ENCODE results near the gene MAMDC2. TPM values are rescaled to one million over a fixed set of nuclear protein-coding genes. Genes with fewer than 3 reads are reported as not detected.

Gene MAMDC2
- total RNA-seq, 4 donors from 2014 or later = 96.5 to 192 (median 140) TPM

DNA sequence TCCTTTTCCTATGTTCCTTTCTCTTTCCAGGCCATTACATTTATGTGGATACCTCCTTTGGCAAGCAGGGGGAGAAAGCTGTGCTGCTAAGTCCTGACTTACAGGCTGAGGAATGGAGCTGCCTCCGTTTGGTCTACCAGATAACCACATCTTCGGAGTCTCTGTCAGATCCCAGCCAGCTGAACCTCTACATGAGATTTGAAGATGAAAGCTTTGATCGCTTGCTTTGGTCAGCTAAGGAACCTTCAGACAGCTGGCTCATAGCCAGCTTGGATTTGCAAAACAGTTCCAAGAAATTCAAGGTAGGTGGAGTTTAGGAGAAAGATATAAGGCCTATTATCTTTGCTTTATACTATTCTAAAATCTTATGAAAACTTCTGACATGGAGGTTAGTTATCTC lies 64.5 kb downstream of the MAMDC2 start:
- TF ChIP-seq POLR2AphosphoS5 (IDR thresholded peaks at IDR 0.05) (no peak), CTCF (IDR thresholded peaks at IDR 0.05) (peak in 2 of 4 experiments; percentile 16 to 27), POLR2A (IDR thresholded peaks at IDR 0.05) (no peak)
- Histone ChIP-seq H3K4me1 (peaks cover 15 to 78% (median 17%) of the 10 kb centered on the region in 3 donors), H3K36me3 (peaks cover 0 to 55% of the 10 kb centered on the region in 2 donors), H3K9me3 (no peaks in the 10 kb centered on the region), H3K4me3 (no peak overlapping the region), H3K27ac (peak overlapping the region; percentile 21 to 79 (median 66)), H3K27me3 (no peaks in the 10 kb centered on the region)
- 63% methylated on average over 2 of the region's 3 CpGs; no CpG with 5 or more reads in 1 of the 2 donors for WGBS, 2 donors (ENCODE audit: low coverage in 1 of 2)
- ATAC-seq = no peak

DNA sequence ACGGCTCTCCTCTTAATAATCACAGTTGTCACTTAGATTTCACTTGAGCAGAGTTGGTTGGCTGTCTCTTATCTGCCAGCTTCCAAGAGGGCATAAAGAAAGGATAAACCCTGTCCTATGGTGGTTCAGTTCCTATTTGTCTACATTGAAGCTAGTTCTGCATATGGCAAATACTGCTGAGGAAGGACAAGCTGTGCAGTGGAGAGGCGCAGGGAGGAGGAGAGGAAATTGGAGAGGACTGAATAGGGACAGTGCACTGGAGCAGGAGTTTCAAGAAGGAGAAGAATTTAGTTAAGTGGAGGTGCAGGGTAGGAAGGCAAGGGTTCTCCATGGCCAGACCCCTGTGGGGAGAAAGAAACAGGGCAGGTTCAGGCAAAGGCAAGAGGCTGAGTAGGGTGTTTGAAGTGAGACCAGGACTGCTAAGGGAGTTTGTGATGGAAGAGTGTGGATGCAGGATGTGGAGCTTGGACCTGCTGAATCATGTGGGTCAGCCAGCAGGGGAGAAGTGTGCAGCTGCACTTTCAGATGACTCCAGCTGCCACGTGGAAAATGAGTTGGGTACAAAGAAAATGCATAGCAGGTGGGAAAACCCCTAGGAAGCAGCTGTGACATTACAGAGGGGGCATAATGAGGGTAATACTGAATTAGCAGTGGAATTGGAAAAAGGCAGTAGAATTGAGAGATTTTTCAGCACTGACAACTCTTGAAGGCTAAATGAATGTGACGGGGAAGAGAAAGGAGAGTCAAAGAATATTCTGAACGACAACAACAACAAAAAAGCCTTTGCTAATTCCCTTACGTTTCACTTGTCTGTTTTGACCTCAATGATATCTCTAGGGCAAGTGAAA lies 66.8 kb downstream of the MAMDC2 start:
- Histone ChIP-seq H3K27me3 (no peaks in the 10 kb centered on the region), H3K4me3 (no peak overlapping the region), H3K9me3 (no peaks in the 10 kb centered on the region), H3K4me1 (peaks cover 15 to 85% (median 17%) of the 10 kb centered on the region in 3 donors), H3K27ac (peak overlapping the region; percentile 61 to 79 (median 72)), H3K36me3 (peaks cover 0 to 78% of the 10 kb centered on the region in 2 donors)
- ATAC-seq = peak; percentile 12
- 25 to 35% methylated on average over 5 to 6 of the region's 6 CpGs for WGBS, 2 donors (ENCODE audit: low coverage in 1 of 2)
- TF ChIP-seq POLR2A (IDR thresholded peaks at IDR 0.05) (no peak), POLR2AphosphoS5 (IDR thresholded peaks at IDR 0.05) (no peak), EP300 (IDR thresholded peaks at IDR 0.05) (no peak), CTCF (IDR thresholded peaks at IDR 0.05) (no peak)

- peak; percentile 70 for ATAC-seq
- Histone ChIP-seq H3K36me3 (peaks cover 0 to 85% of the 10 kb centered on the region in 2 donors), H3K27me3 (no peaks in the 10 kb centered on the region), H3K27ac (peak overlapping the region; percentile 61 to 79 (median 72)), H3K4me1 (peaks cover 15 to 84% (median 17%) of the 10 kb centered on the region in 3 donors), H3K9me3 (no peaks in the 10 kb centered on the region), H3K4me3 (no peak overlapping the region)
- 11% methylated on average over 3 of the region's 4 CpGs; no CpG with 5 or more reads in 1 of the 2 donors for WGBS, 2 donors (ENCODE audit: low coverage in 1 of 2)
- TF ChIP-seq CTCF (IDR thresholded peaks at IDR 0.05) = peak; percentile 88 to 94 (median 92)
- TF ChIP-seq POLR2AphosphoS5 (IDR thresholded peaks at IDR 0.05) = peak; percentile 51
- TF ChIP-seq EP300 (IDR thresholded peaks at IDR 0.05) = no peak
- no peak for TF ChIP-seq POLR2A (IDR thresholded peaks at IDR 0.05)
Measured at GRCh38 chr9:70111042-70111602, 67.5 kb downstream of the MAMDC2 start.

DNA sequence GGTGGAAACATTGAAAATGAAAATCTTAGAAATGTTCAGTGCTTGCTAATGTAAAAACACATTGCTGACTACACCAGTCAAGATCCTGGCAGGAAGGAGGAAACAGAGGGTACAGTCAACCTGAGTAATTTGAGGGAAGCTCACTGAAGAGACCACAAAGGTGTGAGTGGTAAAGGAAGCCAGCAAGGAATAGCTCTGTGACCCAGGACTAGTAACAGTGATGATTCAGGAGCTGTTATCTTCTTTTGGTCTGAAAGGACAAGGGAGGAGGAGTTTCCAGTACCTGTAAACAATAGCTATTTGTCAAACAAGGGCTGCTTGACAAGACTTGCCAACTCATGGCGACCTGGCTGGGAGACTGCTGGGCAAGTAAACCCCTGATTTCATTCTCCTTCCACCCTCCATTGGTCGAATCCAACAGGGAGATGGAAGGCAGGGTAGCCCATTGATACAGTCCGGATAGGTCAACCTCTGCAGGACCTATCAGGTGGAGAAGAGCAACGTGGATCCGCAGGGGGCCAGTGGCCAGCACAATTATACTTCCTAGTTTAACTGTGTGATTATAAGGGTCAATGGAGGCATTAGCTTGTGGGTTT lies 68.1 kb downstream of the MAMDC2 start:
- 76 to 95% methylated on average over 4 to 5 of the region's 5 CpGs for WGBS, 2 donors (ENCODE audit: low coverage in 1 of 2)
- Histone ChIP-seq H3K9me3 (no peaks in the 10 kb centered on the region), H3K27me3 (no peaks in the 10 kb centered on the region), H3K36me3 (peaks cover 0 to 91% of the 10 kb centered on the region in 2 donors), H3K27ac (peak overlapping the region; percentile 61 to 79 (median 72)), H3K4me1 (peaks cover 15 to 79% (median 17%) of the 10 kb centered on the region in 3 donors), H3K4me3 (no peak overlapping the region)
- TF ChIP-seq POLR2AphosphoS5 (IDR thresholded peaks at IDR 0.05) = no peak
- no peak for TF ChIP-seq POLR2A (IDR thresholded peaks at IDR 0.05)
- TF ChIP-seq CTCF (IDR thresholded peaks at IDR 0.05) = no peak
- no peak for TF ChIP-seq EP300 (IDR thresholded peaks at IDR 0.05)
- ATAC-seq = no peak

Data from gastroesophageal sphincter (tissue), 4 donors.